Measurements from ENCODE around the gene IL13RA2.

The IL13RA2 gene

GRCh38 chrX:115030625-115031024 lies 13.2 kb upstream of the IL13RA2 start:
- Histone ChIP-seq H3K9me3 (ENCODE audit: insufficient read depth, low read depth, low read length) (no peaks in the 10 kb centered on the region), H3K36me3 (ENCODE audit: insufficient read depth, low read length) (no peaks in the 10 kb centered on the region), H3K4me3 (ENCODE audit: low read length, poor library complexity, severe bottlenecking) (no peak overlapping the region), H3K27me3 (ENCODE audit: insufficient read depth, low read length, poor library complexity, severe bottlenecking) (no peaks in the 10 kb centered on the region), H2AFZ (ENCODE audit: low read length) (no peak overlapping the region), H3K79me2 (ENCODE audit: insufficient read depth, low read length) (no peaks in the 10 kb centered on the region), H3F3A (ENCODE audit: low read depth) (no peaks in the 10 kb centered on the region), H3K9me2 (replicated peaks; ENCODE audit: low read depth, low read length) (no peaks in the 10 kb centered on the region), H3K9ac (ENCODE audit: low read depth, low read length, poor library complexity, severe bottlenecking) (no peak overlapping the region), H3K4me2 (ENCODE audit: low read depth, low read length, poor library complexity, severe bottlenecking) (no peak overlapping the region), H4K20me1 (ENCODE audit: insufficient read depth, low read length, poor library complexity, severe bottlenecking) (no peaks in the 10 kb centered on the region), H3K4me1 (ENCODE audit: insufficient read depth, low read length, poor library complexity, severe bottlenecking) (no peaks in the 10 kb centered on the region)
- TF ChIP-seq CTCF (conservative IDR thresholded peaks at IDR 0.05; ENCODE audit: low read length) (no peak), EZH2phosphoT487 (IDR thresholded peaks at IDR 0.05; ENCODE audit: borderline replicate concordance) (no peak)

- H3K9me2 ChIP-seq (replicated peaks; ENCODE audit: low read depth, low read length), result no peaks in the 10 kb centered on the region
- no peak overlapping the region for H3K4me3 ChIP-seq (ENCODE audit: low read length, poor library complexity, severe bottlenecking)
- no peaks in the 10 kb centered on the region for H3K79me2 ChIP-seq (ENCODE audit: insufficient read depth, low read length)
- no peaks in the 10 kb centered on the region for H3K9me3 ChIP-seq (ENCODE audit: insufficient read depth, low read depth, low read length)
- no peak overlapping the region for H3K9ac ChIP-seq (ENCODE audit: low read depth, low read length, poor library complexity, severe bottlenecking)
- H3K4me2 ChIP-seq (ENCODE audit: low read depth, low read length, poor library complexity, severe bottlenecking), result no peak overlapping the region
- no peak overlapping the region for H2AFZ ChIP-seq (ENCODE audit: low read length)
- TF ChIP-seq EZH2phosphoT487 (IDR thresholded peaks at IDR 0.05; ENCODE audit: borderline replicate concordance) (no peak), CTCF (conservative IDR thresholded peaks at IDR 0.05; ENCODE audit: low read length) (no peak)
- H3K4me1 ChIP-seq (ENCODE audit: insufficient read depth, low read length, poor library complexity, severe bottlenecking), result no peaks in the 10 kb centered on the region
- H3K36me3 ChIP-seq (ENCODE audit: insufficient read depth, low read length), result no peaks in the 10 kb centered on the region
- H4K20me1 ChIP-seq (ENCODE audit: insufficient read depth, low read length, poor library complexity, severe bottlenecking), result no peaks in the 10 kb centered on the region
- no peaks in the 10 kb centered on the region for H3K27me3 ChIP-seq (ENCODE audit: insufficient read depth, low read length, poor library complexity, severe bottlenecking)
- no peaks in the 10 kb centered on the region for H3F3A ChIP-seq (ENCODE audit: low read depth)
Measured at GRCh38 chrX:115029869-115030570, 12.6 kb upstream of the IL13RA2 start.

GRCh38 chrX:115029440-115029839 lies 12.0 kb upstream of the IL13RA2 start:
- H3K79me2 ChIP-seq (ENCODE audit: insufficient read depth, low read length), result no peaks in the 10 kb centered on the region
- no peaks in the 10 kb centered on the region for H3K27me3 ChIP-seq (ENCODE audit: insufficient read depth, low read length, poor library complexity, severe bottlenecking)

More at GRCh38 chrX:115029440-115029839, 12.0 kb upstream of the IL13RA2 start:
- Histone ChIP-seq H3K9me3 (ENCODE audit: insufficient read depth, low read depth, low read length) (no peaks in the 10 kb centered on the region), H4K20me1 (ENCODE audit: insufficient read depth, low read length, poor library complexity, severe bottlenecking) (no peaks in the 10 kb centered on the region), H3K9ac (ENCODE audit: low read depth, low read length, poor library complexity, severe bottlenecking) (no peak overlapping the region), H3F3A (ENCODE audit: low read depth) (no peaks in the 10 kb centered on the region), H3K4me3 (ENCODE audit: low read length, poor library complexity, severe bottlenecking) (no peak overlapping the region), H3K4me1 (ENCODE audit: insufficient read depth, low read length, poor library complexity, severe bottlenecking) (no peaks in the 10 kb centered on the region), H2AFZ (ENCODE audit: low read length) (no peak overlapping the region), H3K4me2 (ENCODE audit: low read depth, low read length, poor library complexity, severe bottlenecking) (no peak overlapping the region), H3K9me2 (replicated peaks; ENCODE audit: low read depth, low read length) (no peaks in the 10 kb centered on the region), H3K36me3 (ENCODE audit: insufficient read depth, low read length) (no peaks in the 10 kb centered on the region)
- TF ChIP-seq EZH2phosphoT487 (IDR thresholded peaks at IDR 0.05; ENCODE audit: borderline replicate concordance) (no peak), CTCF (conservative IDR thresholded peaks at IDR 0.05; ENCODE audit: low read length) (no peak)

Data from Loucy (cell line).